Keratinocyte (primary cell): ENCODE data around the gene FNDC3B.

Experiments
- CTCF ChIP-seq, 3 experiments: IDR thresholded peaks in 1 of 3; conservative IDR thresholded peaks in 1 of 3; optimal IDR thresholded peaks in 1 of 3; 2 replicates in 2 of 3; 3 replicates in 1 of 3; pipeline versions ENCODE3 to v1.5.1; 2011; ENCODE audit warnings: low read length in 3 of 3, mild to moderate bottlenecking in 3 of 3, moderate library complexity in 2 of 3, control low read depth in 1 of 3, inconsistent platforms in 1 of 3; ENCODE audit not compliant: insufficient read depth in 2 of 3; ENCODE audit errors: extremely low read depth in 1 of 3
- EZH2 ChIP-seq: IDR thresholded peaks from one replicate; pipeline ENCODE4 v1.6.1; 2012; ENCODE audit warnings: inconsistent platforms, mild to moderate bottlenecking, low read length, moderate library complexity

DNA sequence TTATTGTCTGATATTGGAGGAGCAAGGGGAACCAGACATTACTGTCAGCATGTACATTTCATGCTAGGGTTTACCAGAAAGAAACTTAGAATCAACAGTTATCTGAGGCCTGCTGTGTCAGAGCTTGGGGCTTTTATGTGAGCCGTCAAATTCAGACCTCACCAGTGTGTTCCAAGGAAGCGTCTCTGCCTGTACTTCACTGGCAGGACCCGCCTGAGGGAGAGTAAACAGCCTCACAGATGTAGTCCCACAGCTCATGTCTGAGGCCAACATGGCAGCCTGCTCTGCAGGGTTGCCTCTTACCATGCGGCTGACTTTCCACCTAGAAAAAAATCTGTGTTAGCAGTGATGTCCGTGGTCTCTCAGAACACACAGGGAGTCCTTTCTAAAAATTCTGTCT, 334.5 kb downstream of the FNDC3B start:
- TF ChIP-seq CTCF (optimal IDR thresholded peaks at IDR 0.05 in 1 of 3, IDR thresholded peaks at IDR 0.05 in 1 of 3, conservative IDR thresholded peaks at IDR 0.05 in 1 of 3; ENCODE audit: extremely low read depth in 1 of 3, insufficient read depth in 2 of 3, low read length in 3 of 3), result no peak
- TF ChIP-seq EZH2, result no peak
